Stimulated activated CD4-positive, alpha-beta T cell treated with anti-CD3 and anti-CD28 coated beads, Interleukin-2, amount 100 ng/mL, for 24 hours (primary cell): ENCODE data around the gene TADA2B.

Experiments used
- DNase-seq, 2 donors: peaks; one replicate each; pipeline ENCODE4 v3.0.0-alpha.2; 2020

Gene TADA2B

DNA sequence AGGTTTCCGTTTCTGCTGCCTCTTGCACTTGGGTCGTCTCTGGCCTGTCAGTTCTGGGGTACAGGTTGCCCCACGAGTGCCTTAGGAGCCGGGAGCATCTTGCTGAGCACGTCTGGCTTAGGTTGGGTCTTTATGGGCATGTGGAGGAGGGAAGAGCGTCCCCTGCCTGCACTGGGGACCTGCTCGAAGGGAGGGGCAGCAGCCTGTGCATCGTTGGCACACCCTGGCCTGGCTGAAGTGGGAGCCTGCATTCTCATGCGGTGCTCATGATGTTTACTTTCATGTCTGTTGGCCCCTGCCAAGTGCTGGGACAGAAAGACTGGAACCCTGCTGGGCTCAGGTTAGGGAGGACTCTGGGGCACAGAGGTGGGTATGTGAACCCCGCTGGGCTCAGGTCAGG lies 23.8 kb upstream of the TADA2B start:
- DNase-seq = no peak

DNA sequence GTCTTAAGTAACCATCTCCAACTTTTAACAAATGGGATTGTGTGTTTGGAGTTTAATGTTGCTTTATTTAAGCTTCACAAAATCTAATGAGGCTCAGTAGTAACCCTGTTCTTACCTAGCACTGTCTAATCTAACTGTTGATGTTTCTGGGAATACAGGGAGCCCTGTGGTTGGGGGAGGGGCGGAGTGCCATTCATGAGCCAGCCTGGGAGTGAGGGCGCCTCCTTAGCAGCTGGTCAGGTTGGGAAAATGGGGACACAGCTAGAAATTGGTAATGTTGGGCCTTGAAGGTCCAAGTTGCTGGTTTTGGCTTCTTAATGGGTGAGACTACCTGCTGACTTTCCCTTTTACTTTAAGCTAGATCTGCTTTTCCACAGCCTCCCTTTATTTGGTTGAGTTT lies 22.9 kb upstream of the TADA2B start:
- DNase-seq = no peak

DNA sequence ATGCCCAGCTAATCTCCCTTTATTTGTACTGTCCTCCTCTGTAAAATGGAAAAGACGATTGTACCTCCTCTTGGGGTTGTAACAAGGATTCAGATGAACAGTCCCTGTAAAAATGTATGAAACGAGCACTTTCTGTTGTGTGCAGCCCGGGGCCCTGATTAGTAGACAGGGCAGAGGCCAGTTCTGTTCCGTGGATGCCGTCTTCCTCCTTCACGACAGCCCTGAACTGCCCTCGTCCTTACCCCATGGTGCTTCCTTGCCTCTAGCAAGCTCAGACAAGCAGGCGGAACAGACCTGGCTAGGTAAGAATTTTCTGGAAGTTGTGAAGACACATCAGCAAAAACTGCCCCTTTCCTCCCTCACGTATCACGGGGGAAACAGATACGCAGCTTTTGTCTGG lies 22.3 kb upstream of the TADA2B start:
- no peak for DNase-seq

DNA sequence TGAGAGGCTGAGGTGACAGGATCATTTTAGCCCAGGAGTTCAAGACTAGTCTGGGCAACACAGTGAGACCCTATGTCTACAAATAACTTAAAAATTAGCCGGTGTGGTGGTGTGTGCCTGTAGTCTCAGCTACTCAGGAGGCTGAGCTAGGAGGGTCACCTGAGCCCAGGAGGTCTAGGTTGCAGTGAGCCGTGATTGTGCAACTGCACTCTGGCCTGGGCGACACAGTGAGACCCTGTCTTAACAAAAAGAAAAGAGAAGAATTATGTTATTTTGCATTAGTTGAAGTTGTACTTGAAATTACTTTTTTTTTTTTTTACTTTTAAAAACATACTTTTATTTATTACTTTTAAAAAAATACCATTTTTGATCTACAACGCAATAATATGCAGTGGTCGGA lies 21.8 kb upstream of the TADA2B start:
- no peak for DNase-seq

DNA sequence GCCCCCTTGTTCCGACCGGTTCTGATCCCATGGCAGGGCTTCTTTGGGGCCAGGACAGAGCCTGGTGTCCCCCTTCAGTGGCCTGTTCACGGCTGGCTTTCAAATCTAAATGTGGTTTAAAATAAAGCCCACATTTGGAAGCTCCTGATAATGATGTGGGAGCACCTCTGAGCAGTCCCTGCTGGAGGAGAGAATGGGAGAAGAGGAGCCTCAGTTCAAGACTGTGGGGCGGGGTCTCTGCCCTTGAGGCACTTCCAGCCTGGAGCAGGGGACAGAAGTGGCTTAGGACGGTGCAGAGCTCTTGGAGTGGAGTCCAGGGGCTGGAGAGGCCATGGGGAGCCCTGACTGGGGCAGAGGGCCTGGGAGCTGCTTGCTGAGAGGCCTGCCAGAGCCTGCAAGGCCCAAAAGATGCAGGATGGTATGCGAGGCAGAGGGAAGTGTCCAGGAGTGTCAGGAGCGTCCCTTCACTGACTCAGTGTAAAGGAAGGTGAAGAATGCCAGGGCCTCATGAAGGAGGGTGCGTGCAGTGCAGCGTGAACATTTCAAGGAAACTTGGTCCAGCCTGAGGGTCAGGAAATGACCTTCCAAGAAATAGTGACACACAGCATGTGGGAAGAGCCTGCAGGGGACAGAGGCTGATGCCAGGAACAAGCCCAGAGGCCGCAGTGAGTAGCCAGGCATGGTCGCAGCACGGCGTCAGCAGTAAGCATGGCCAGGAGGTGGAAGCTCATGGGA lies 21.1 kb upstream of the TADA2B start:
- DNase-seq = no peak

DNA sequence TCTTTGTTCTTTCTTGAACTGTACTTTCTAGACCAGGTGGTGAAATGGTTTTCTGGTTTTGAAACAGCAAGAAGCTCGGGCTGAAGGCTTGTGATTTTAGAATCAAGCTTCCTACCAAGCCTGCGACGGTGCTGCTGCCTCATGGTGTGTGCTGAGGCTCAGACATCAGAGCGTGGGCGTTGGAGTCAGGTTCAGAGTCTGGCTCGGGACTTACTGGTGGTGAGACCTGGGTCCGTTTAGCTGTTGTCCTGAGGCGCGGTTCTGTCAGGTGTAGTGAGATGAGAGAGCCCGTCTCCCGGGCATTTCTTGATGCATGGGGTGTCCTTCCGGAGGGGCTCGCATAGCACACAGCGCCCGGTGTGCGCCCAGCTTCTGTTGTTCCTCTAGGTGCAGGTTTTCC lies 19.7 kb upstream of the TADA2B start:
- no peak for DNase-seq

DNA sequence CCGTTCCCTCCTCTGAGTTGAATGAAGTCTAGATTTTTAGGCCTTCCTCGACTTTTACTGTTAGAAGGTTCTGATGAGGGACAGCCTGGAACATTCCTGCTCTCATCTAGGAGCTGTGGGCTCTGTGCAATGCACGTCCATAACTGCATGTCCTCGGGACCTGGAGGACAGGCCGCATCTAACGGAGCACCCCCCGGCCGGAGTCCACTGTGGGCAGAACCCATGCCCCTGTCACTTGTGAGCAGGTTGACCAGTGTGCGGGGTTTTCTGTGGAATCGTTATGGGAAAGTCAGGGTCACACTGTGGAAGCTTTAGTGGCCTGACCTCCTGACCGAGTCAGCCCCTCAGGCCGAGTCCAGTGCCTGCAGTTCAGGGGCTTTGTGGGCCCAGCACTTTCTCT lies 19.3 kb upstream of the TADA2B start:
- DNase-seq = no peak

DNA sequence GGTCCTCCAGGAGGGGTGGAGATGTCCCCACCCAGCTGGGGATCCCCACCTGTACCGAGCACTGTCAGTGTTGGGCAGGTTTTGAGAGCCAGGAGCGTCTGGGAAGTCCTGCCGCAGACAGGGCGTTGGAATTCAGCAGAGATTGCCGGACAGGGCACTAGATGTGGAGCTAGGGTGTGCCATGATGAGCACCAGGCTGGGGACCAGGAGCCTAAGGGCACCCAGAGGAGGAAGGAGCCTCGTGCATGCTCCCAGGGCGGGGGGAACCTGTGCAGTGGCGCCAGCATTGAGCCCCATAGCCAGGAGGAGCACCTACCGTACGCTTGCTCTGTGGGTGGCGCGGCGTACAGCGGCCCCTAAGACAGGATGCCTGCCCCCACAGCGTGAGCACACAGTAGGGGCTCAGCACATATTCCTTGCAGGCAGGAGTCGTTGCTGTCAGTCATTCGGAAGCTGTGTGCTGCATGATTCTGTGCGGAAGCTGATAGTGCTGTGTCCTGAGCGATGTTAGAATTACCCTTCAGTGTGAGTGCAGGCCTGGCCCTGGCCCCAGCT lies 18.8 kb upstream of the TADA2B start:
- DNase-seq = no peak

DNA sequence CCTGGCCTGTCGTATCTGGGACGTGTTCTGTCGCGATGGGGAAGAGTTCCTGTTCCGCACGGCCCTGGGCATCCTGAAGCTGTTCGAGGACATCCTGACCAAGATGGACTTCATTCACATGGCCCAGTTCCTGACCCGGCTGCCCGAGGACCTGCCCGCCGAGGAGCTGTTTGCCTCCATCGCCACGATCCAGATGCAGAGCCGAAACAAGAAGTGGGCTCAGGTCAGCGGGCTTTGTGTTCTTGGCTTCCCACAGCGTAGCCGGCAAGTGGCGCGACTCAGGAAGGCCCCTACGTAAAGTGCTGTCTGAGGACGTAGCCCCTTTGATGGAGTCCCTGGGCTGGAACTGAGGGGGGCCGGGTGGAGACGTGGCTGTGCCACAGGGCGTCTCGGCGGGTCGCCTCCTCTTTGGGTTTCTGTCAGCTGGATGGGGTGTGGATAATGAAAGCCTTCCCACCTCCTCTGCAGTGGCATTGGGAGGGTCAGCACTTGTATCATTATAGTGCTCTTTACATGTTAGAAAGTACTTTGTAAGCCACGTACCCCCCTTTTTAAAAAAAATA lies 18.1 kb upstream of the TADA2B start:
- DNase-seq = no peak

DNA sequence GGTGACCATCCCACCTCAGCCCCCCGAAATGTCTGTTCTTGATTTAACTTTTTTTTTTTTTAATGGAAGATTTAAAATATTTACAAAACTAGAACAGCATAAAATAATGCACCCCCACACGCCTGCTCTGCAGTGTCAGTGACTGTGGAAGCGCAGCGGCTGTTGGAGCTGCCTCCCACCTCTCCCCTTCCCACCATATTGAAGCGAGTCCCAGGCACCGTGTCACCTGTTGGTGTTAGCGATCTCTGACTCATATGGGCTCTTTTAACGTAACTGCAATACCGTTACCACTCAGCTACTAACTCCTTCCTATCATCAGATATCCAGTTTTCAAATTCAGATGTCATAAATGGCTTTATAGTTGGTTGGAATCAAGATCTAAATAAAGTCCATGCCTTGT lies 17.1 kb upstream of the TADA2B start:
- DNase-seq = no peak

DNA sequence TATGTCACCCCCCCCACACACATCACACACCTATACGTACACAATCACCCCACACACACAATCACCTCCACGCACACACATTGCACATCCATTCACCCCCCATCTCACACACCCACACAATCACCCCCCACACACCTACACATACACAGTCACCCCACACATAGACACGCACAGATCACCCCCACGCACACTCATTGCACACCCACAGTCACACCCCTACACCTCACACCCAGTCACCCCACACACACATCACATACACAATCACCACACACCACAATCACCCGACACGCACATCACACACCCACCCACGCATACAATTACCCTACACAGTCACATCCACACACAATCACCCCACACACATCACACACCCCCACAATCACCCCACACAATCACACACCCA lies 15.9 kb upstream of the TADA2B start:
- DNase-seq = no peak

DNA sequence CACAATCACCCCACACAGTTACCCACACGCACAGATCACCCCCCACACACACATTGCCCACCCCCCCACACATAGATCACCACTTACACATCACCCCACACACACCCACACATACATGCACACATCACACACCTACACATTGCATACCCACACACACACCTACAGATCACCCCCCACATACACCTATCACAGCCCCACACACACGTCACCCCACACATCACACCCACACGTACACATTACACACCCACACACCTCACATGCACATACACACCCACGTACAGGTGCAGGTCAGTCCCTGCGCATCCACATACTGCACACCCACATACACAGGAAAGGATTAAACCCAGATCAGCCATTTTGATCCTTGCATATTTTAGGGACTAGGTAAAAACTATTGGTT lies 15.3 kb upstream of the TADA2B start:
- DNase-seq = no peak

DNA sequence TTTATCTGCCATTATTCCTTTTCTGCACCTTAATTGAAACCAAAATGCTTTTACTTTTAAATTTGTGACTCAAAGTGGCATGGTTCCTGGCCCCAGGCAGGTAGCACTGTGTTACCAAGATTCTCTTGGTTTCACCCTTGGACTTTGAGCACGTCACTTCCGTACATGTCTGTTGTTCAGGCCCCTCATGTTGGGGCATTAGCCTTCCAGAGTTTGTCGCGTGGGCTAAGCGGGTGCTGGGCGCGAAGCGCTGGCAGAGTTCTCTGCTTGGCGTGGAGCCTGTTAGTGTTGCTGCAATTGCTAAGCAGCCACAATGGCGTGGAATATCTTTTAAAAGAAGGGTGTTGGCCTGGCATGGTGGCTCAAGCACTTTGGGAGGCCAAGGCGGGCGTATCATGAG lies 14.0 kb upstream of the TADA2B start:
- no peak for DNase-seq

DNA sequence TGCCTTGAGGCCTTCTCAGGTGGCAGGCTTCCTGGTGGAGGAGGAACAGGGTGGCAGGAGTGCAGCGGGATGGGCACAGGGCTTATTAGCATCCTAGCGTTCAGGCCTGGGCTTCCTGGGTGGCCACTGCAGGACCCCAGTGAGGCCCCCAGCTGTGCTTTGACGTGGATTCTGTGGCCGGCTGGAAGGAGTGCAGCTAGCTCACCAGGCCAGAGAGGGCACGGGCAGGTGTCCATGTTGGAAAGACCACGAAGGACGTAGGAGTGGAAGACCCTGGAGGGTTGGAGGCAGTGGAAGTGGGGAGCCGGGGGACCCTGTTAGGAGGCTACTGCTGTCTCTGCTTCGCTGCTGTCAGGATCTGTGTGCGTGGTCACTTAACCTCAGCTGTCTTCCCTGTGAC lies 13.3 kb upstream of the TADA2B start:
- DNase-seq = no peak

DNA sequence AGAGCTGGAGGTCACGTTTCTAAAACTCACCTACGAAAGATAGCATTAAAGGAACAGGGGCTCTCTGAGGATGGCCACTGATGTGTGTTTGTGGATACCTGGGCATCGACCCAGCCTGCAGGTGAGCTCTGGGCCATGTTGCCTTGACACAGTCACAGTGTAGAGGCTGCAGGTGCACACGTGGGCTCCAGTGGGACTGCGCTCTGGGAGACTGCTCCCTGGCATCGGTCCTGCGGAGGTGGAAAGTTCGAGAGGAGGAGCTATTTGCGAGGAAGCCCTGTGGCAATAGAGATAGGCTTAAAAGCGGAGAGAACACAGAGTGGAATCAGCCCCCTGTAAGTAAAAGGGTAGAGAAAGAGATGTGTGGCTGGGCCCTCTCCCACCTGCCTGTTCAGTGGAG lies 12.3 kb upstream of the TADA2B start:
- DNase-seq = no peak

DNA sequence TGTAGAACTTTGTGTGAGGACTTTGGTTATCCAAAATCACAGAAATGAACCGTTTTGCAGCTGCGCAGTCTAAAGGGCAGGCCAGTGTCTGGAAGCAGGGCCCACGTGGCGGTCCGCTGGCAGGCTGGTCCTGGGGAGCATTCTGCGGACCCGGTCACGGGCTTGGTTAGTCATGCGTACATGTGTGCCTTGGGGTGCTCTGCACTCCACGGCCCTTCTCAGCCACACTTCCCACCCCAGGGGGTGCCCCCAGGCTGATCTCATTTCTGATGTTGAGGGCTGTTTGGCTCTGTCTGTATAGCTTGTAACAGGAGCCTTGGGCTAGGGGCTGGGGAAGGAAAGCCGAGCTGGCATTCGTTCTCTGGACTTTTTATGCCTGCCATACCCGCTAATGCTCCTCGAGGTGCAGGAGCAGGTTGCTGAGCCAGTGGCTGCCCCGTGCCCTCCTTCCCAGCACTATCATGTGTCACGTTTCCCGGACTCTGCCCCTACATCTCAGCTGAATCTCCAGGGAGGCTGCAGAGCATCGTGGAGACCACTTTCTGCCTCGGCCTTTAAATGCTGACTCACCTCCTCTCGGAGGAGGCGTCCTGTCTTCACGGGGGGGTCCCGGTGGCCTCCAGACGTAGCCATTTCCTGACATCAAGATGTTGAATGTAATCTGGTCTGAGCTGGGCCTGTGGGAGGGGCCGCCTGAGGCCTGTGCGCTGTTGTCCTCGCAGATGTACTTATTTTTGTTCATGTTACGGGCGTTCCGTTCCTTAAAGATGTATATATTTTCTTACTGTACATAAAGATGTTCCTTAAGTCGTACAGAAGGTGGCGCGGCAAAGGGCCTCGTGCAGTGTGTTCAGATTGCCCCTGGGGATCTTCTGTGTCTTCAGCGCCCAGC lies 11.4 kb upstream of the TADA2B start:
- DNase-seq = no peak

DNA sequence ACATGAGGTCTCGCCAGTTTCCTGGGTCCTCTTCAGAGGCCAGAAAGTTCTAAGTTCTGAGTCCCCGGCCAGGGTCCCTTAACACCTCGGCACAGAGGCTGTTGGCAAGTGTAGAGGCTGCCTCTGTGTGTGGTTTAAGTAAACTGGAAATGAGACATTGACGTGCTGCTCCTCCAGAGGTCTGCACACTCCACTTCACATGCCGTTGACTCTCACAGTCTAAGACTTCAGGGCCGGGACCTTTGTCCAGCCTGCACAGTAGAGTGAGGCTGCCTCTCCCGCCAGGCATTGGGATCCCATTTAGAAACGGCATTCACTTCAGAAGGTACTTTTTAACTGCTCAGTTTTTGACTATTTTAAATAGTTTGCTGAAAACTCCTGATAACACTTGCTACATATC lies 10.6 kb upstream of the TADA2B start:
- DNase-seq = no peak

DNA sequence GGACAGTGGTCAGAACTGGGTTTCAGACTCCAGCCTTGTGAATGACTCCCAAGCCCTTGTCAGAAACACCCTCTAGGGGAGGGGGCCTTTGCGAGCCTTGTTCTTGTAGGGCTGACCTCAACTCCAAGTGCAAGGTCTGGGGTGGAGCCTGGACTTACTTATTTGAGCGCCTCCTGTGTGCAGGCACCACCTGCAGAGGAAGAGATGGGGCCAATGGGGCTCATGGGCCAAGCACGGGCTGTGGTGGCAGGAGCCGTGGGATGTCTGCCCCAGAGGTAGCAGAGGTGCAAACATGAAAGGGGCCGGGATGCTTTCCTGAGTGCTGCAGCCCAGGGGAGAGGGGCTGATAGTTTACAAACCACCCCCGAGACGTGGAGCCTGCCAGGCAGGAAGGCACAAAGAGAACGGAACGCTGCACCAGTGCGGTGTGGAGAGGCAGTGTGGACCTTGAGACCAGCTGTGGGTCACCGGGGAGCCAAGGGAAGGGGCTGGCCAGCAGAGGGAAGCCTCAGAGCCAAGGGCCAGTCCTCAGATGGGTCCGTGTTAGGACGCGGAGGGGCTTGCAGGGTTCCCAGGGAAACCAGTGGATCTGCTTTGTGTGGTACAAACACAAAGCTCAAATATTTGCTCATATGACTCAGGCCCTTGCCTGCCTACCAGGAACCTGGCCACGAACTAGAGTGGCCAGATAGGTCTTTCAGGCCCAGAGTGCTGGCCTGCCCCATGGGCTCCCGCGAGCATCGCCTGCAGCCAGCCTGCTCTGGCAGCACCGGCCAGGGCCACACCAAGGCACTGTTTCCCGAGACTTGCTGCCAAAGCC lies 8.7 kb upstream of the TADA2B start:
- no peak for DNase-seq

DNA sequence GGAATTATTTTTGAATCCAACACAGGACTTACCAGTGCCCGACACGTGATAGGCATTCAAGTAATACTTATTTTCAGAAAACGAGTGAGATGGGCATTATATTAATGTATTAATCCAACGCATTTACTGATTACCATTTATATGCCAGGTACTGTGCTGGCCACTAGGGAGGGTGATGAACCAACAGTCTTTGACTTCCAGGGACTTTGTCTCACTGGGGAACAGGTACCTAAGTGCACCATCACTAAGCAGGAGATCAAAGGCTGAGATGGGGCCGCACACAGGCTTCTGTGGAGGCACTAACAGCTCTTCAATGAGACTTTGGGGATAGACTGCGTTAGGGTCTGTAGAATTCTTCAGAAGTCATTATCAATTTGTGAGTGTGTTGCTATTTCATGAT lies 5.7 kb upstream of the TADA2B start:
- no peak for DNase-seq

DNA sequence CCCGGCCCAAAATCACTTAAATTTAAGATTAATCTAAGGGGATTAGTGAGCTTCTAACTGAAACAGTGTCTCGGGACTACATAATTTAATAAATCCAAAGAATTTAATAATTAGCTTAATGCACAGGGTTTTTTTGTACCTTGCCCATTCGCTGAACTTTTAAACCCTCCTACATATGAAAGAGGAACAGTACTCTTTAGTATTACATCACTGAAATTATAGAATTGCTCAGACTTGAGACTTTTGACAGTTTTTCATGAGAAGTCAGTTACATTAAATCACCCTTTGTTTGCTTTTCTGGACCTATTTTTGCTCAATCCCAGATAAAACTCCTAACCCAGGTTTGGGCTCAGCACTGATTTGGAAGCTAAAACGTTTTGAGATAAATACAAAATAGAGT lies 2.4 kb upstream of the TADA2B start:
- no peak for DNase-seq

DNA sequence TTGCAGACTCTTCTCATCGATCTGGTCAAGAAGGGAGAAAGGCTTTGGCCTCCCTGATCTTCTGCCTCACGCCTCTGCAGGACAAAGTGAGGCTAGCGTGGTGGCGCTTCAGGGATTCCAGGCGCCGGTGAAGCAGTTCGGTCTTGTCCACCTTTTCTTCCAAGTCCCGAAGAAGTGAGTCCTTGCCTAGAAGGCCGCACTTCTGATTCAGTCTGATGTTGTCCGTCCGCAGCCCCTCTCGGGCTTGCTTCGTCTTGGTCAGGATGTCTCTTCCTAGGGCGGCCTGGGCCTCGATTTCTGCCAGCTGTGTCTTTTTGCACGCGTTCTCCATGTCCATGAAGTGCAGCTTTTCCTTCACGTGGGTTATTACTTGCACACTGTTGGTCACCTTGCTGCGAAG lies 1.9 kb upstream of the TADA2B start:
- no peak for DNase-seq

DNA sequence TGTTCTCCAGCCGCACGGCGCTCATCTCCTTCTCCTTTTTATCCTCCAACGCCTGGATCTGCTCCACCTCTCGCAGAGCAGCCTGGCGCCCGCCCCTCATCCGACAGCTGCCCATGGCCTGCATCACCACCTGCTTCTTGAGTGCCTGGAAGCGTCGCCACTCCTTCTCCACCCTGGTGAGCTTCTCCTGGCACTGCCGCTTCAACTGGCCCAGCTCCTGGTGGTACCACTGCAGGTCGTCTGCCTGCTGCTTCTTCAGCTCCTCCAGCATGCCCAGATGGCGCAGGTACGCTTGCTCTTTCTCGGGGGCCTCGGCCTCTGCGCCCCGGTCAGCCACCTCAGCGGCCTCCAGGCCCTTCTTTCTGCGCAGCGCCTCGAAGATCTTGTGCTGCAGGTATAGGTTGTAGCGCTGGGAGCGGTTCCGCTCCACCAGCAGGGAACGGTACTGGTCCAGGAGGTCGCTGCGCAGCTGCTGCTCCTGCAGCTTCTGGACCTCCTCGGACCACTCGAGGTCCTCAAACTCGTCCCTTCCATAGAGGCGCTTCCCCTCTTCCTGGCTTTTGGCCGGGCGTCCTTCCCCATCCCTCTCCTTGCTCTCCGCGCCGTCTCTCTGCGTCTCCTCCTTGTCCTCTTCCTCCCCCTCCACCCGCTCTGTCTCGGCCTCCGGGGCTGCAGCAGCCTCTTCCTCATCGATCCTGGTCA lies 1.2 kb upstream of the TADA2B start:
- DNase-seq = no peak
